Hepatocyte (in vitro differentiated cells): ENCODE data around the gene KANTR.

Source experiments
- EZH2 ChIP-seq: fragments of 200-600 bp; sonication (generic); IDR thresholded peaks from 2 replicates; pipeline ENCODE4 v1.6.1; 2016; ENCODE audit warnings: antibody characterized with exemption, mild to moderate bottlenecking, borderline replicate concordance
- TF ChIP-seq, protein P1 (sequence below): fragments of 200-600 bp; sonication (generic); IDR thresholded peaks from 2 replicates; pipeline ENCODE4 v1.5.1; 2016; ENCODE audit warnings: antibody characterized with exemption, mild to moderate bottlenecking; ENCODE audit not compliant: poor library complexity

GRCh38 chrX:53048169-53049126 is 45.5 kb upstream of the KANTR start, which contains the start of gene GPR173:
- TF ChIP-seq, protein P1, sequence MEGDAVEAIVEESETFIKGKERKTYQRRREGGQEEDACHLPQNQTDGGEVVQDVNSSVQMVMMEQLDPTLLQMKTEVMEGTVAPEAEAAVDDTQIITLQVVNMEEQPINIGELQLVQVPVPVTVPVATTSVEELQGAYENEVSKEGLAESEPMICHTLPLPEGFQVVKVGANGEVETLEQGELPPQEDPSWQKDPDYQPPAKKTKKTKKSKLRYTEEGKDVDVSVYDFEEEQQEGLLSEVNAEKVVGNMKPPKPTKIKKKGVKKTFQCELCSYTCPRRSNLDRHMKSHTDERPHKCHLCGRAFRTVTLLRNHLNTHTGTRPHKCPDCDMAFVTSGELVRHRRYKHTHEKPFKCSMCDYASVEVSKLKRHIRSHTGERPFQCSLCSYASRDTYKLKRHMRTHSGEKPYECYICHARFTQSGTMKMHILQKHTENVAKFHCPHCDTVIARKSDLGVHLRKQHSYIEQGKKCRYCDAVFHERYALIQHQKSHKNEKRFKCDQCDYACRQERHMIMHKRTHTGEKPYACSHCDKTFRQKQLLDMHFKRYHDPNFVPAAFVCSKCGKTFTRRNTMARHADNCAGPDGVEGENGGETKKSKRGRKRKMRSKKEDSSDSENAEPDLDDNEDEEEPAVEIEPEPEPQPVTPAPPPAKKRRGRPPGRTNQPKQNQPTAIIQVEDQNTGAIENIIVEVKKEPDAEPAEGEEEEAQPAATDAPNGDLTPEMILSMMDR: no peak
- no peak for TF ChIP-seq EZH2
